ENCODE measurements around the gene N4BP2L1.
"Not testable (repeated sequence)": the region's sequence is repeated elsewhere in the genome, so short reads cannot be mapped to it uniquely, and the experiment has no call there.

Gene N4BP2L1

GRCh38 chr13:32385410-32385809 lies 42.5 kb downstream of the N4BP2L1 start:
- no peak for DNase-seq

- DNase-seq: no peak
Observed at GRCh38 chr13:32384702-32385101, 43.2 kb downstream of the N4BP2L1 start.

DNA sequence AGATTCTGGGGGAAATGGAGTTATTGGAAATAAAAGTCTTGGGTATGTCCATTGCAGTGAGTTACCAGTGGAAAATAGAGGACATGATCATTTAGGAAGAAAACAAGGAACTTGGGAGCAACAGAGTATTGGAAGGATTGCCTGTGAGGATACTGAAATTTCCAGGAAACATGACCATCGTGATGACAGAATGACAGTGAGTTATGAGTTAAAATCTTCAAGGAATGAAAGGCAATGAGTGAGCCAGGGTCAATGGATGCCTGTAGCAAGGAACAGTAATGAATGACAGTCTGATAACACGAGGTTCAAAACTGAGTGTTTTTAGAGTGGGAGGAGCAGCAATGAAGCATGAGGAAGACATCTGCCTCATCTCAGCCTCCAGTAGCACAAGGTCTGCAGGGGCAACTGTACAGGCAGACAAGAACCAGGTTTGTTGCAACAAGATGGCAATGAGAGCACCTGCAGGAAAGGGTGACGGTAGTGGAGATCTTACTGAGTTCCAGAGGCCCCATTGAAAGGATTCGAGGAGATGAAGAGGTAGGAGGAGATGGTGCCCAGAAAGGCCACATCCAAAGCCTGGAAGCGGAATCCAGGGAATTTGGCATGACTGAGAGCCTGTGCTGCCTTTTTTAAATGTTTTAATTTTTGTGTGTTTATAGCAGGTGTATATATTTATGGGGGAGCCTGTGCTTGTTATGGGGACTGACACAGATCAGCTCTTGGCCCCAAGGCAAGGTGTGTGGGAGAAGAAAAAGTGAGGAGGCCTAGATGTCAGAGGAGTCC lies 43.9 kb downstream of the N4BP2L1 start:
- DNase-seq: no peak

DNA sequence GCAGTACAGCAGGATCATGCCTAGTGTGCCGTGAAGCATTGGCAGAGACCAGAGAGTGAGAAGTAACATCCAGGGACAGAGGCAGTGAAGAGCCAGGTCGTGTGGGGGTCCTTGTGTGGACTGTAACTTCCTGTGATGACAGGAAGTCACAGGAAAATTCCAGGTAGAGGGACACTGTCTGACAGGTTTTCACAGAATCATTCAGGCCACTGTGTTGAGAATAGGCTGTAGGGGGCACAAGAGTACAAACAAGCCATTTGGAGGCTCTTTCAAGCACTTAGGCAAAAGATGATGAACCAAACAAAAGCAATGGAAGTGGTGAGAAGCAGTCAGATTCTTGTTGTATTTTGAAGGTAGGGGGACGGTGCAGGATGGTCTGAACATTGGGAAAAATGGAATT lies 46.4 kb downstream of the N4BP2L1 start:
- peak; percentile 13 for DNase-seq

DNA sequence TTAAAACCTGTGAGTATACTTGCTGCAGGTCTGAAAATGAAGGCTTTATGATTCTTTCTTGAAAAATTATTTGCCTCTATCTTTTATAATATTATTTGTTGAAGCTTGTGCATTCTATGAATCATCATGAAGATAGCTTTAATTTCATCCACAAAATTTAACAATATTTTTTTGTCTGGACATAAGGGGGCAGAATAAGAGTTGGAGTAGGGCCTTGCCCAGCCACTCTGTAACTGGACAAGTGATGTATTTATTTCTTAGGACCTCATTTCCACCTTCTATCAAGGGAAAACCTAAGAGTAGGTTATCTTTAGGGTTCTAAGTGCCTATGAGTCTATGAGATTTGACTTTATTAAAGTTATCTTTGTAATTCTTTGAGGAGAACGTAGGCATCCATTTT lies 49.9 kb downstream of the N4BP2L1 start:
- DNase-seq: no peak

DNA sequence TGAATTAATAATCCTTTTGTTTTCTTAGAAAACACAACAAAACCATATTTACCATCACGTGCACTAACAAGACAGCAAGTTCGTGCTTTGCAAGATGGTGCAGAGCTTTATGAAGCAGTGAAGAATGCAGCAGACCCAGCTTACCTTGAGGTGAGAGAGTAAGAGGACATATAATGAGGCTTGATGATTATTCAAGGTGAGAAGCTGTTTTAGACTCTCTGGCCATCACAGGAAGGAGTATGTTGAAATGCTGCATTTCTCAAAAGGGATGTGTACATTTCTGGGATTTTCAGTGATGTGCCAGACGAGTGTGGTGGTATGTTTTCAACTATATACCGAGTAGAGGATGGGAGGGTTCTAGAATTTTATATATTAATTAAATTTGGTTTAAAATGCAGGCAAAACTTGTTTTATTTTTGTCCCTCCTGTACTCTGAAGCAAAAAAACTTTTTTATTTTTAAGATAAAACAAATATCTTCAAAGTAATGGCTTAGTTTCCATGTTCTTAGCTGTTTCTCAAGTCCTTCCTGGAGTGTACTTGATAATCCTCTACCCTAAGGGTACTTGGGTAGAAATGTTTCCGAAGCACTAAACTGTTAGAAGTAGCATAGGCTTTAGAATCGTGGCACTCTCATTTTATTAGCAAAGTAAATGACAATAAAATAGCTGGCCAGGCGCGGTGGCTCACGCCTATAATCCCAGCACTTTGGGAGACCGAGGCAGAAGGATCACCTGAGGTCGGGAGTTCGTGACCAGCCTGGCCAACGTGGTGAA lies 51.1 kb downstream of the N4BP2L1 start:
- DNase-seq: no peak

- DNase-seq: no peak
Observed at GRCh38 chr13:32370805-32371204, 57.1 kb downstream of the N4BP2L1 start.

DNA sequence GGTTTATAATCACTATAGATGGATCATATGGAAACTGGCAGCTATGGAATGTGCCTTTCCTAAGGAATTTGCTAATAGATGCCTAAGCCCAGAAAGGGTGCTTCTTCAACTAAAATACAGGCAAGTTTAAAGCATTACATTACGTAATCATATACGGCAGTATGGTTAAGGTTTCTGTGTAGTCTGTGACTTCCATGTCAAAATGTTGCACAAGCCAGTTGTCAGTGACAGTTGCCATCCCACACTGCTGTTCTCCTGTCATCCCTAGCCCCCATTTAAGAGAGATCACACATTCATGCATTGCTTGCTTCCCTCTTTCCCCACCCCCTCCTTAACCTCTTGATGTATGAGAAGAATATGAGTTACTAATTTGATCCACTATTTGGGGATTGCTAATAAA lies 65.4 kb downstream of the N4BP2L1 start:
- no peak for DNase-seq

DNA sequence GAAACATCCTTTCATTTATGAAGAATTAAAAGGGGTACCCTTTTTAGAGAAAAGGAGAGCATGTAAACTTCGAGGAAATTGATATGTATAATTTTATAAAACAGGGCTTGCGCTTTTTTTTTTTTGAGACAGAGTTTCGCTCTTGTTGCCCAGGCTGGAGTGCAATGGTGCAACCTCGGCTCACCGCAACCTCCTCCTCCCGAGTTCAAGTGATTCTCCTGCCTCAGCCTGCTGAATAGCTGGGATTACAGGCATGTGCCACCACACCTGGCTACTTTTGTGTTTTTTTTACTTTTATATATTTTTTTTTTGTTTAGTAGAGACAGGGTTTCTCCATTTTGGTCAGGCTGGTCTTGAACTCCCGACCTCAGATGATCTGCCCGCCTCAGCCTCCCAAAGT lies 72.0 kb downstream of the N4BP2L1 start:
- not testable (repeated sequence) for DNase-seq

DNA sequence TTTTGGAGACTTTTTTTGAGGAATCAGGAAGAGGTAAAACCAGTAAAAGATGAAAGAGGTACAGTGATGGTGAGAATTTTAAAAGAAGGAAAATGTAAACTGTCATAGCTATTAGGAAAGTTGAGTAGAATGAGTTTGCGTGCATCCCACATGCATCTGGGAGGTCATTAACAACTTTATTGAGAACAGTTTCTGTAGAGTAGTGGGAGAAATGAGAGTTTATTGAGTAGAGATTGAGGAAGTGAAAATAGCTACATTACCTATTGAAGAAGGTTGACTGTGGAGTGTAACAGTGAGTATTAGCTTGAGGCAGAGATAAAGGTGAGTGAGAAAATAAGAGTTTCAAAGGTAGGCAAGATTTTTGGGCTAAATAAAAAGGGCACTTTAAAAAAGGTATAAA lies 73.9 kb downstream of the N4BP2L1 start:
- DNase-seq: no peak

- not testable (repeated sequence) for DNase-seq
Observed at GRCh38 chr13:32350839-32351441, 77.0 kb downstream of the N4BP2L1 start.
